ENCODE results near the gene CRYAB. TPM values are rescaled to one million over a fixed set of nuclear protein-coding genes. Genes with fewer than 3 reads are reported as not detected.
"Not testable (repeated sequence)": the region's sequence is repeated elsewhere in the genome, so short reads cannot be mapped to it uniquely, and the experiment has no call there.

Gene CRYAB
- polyA plus RNA-seq, 1 experiment: 76.7 TPM

- Histone ChIP-seq H3K27me3 (ENCODE audit: control insufficient read depth, insufficient read depth, low read length) (no peaks in the 10 kb centered on the region), H3K36me3 (ENCODE audit: control insufficient read depth, insufficient read depth, low read length) (no peaks in the 10 kb centered on the region), H3K4me3 (ENCODE audit: low read depth, low read length) (no peak overlapping the region)
- POLR2A ChIA-PET: no interaction called here
- no peak for DNase-seq (ENCODE audit: low read depth)
- no peak for TF ChIP-seq CTCF (IDR thresholded peaks at IDR 0.05; ENCODE audit: insufficient read depth, low read depth, low read length)
- CTCF ChIA-PET: no interaction called here
Observed at GRCh38 chr11:111886032-111886431, 25.5 kb downstream of the CRYAB start.

- POLR2A ChIA-PET; H3K4me3 ChIP-seq (ENCODE audit: low read depth, low read length); DNase-seq (ENCODE audit: low read depth); CTCF ChIA-PET; H3K27me3 ChIP-seq (ENCODE audit: control insufficient read depth, insufficient read depth, low read length); H3K36me3 ChIP-seq (ENCODE audit: control insufficient read depth, insufficient read depth, low read length): not testable (repeated sequence)
Observed at GRCh38 chr11:111885053-111885452, 26.5 kb downstream of the CRYAB start.

GRCh38 chr11:111882202-111882601 is 29.4 kb downstream of the CRYAB start:
- ChIA-PET CTCF (interaction anchor here (0.9 to 3.3 kb wide), 5 partner anchors 11 to 98 kb away, joined by 3 to 11 read pairs (median 3); no protein-coding TSS in a partner anchor), POLR2A (no interaction called here)
- no peak for TF ChIP-seq CTCF (IDR thresholded peaks at IDR 0.05; ENCODE audit: insufficient read depth, low read depth, low read length)
- Histone ChIP-seq H3K4me3 (ENCODE audit: low read depth, low read length) (no peak overlapping the region), H3K36me3 (ENCODE audit: control insufficient read depth, insufficient read depth, low read length) (no peaks in the 10 kb centered on the region), H3K27me3 (ENCODE audit: control insufficient read depth, insufficient read depth, low read length) (no peaks in the 10 kb centered on the region)
- DNase-seq (ENCODE audit: low read depth): no peak

GRCh38 chr11:111879637-111879960 is 32.0 kb downstream of the CRYAB start:
- H3K27me3 ChIP-seq (ENCODE audit: control insufficient read depth, insufficient read depth, low read length): no peaks in the 10 kb centered on the region
- CTCF ChIA-PET: interaction anchor here (0.7 to 1.8 kb wide), 8 partner anchors 9 to 118 kb away, joined by 3 to 8 read pairs (median 4); partner anchors contain the start of genes CRYAB and DIXDC1

GRCh38 chr11:111878849-111879636 is 32.5 kb downstream of the CRYAB start, which contains the start of the genes CFAP68 and FDXACB1:
TSS of gene CFAP68 (plus strand) at chr11:111879541. CDS start at chr11:111879561, 20 bp downstream.
TSS of gene FDXACB1 (minus strand) at chr11:111879165. CDS start at chr11:111879132, 33 bp downstream.
- peak; percentile 99 for TF ChIP-seq CTCF (IDR thresholded peaks at IDR 0.05; ENCODE audit: insufficient read depth, low read depth, low read length)
- CTCF ChIA-PET: interaction anchor here (0.8 to 3.4 kb wide), 16 partner anchors 8 to 137 kb away, joined by 3 to 39 read pairs (median 4); partner anchors contain the start of gene DIXDC1

More at GRCh38 chr11:111879637-111879960, 32.0 kb downstream of the CRYAB start:
- POLR2A ChIA-PET: no interaction called here
- no peaks in the 10 kb centered on the region; the same call in 1 of the 2 replicates for H3K36me3 ChIP-seq (ENCODE audit: control insufficient read depth, insufficient read depth, low read length)
- no peak for DNase-seq (ENCODE audit: low read depth)
- peak overlapping the region; percentile 62 for H3K4me3 ChIP-seq (ENCODE audit: low read depth, low read length)
- TF ChIP-seq CTCF (IDR thresholded peaks at IDR 0.05; ENCODE audit: insufficient read depth, low read depth, low read length): no peak

More at GRCh38 chr11:111878849-111879636, 32.5 kb downstream of the CRYAB start, which contains the start of the genes CFAP68 and FDXACB1:
- peak; percentile 81 for DNase-seq (ENCODE audit: low read depth)
- H3K27me3 ChIP-seq (ENCODE audit: control insufficient read depth, insufficient read depth, low read length): no peaks in the 10 kb centered on the region
- POLR2A ChIA-PET: no interaction called here
- no peaks in the 10 kb centered on the region; the same call in 1 of the 2 replicates for H3K36me3 ChIP-seq (ENCODE audit: control insufficient read depth, insufficient read depth, low read length)
- peak within 1 kb of the TSS; percentile 62 for H3K4me3 ChIP-seq (ENCODE audit: low read depth, low read length)
